PC-3 (cell line): ENCODE data around the gene AGER.

ENCODE experiments used
- EZH2phosphoT487 ChIP-seq: fragments of 300-600 bp; sonication (generic); IDR thresholded peaks from 2 replicates; pipeline ENCODE4 v1.6.1; 2018; ENCODE audit warnings: mild to moderate bottlenecking, antibody characterized with exemption, low read length, borderline replicate concordance
- TF ChIP-seq, protein P1 (sequence below): fragments of 300-600 bp; sonication (generic); conservative IDR thresholded peaks from 2 replicates; pipeline ENCODE4 v1.5.1; 2017; ENCODE audit warnings: antibody characterized with exemption, low read depth, mild to moderate bottlenecking, low read length

DNA sequence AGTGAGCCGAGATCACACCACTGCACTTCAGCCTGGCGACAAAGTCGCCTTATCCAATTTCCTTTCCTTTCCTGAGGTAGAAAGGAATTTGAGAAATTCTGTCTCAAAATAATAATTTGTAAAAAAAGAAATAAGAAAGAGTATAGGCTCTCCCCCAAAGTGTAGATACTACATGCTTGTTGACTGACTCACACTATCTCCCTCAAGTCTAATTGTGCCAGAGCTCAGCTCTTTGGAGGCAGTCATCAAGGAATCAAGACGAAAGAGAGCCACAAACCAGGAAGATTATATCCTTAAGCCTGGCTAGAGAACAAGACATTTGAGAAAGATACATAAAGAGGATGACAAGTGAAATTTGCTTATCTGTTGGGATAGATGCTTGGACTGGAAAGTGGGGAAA is 50.3 kb downstream of the AGER start:
- TF ChIP-seq, protein P1, sequence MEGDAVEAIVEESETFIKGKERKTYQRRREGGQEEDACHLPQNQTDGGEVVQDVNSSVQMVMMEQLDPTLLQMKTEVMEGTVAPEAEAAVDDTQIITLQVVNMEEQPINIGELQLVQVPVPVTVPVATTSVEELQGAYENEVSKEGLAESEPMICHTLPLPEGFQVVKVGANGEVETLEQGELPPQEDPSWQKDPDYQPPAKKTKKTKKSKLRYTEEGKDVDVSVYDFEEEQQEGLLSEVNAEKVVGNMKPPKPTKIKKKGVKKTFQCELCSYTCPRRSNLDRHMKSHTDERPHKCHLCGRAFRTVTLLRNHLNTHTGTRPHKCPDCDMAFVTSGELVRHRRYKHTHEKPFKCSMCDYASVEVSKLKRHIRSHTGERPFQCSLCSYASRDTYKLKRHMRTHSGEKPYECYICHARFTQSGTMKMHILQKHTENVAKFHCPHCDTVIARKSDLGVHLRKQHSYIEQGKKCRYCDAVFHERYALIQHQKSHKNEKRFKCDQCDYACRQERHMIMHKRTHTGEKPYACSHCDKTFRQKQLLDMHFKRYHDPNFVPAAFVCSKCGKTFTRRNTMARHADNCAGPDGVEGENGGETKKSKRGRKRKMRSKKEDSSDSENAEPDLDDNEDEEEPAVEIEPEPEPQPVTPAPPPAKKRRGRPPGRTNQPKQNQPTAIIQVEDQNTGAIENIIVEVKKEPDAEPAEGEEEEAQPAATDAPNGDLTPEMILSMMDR: no peak
- TF ChIP-seq EZH2phosphoT487: no peak
